DOHH2 (cell line): Measurements from ENCODE around the gene LRRC3C.

ENCODE experiments used
- H3F3A ChIP-seq: fragments of 200-600 bp; sonication (generic), shearing (Covaris generic); 2 replicates; pipeline ENCODE4 v1.6.0; 2016; ENCODE audit warnings: antibody characterized with exemption, mild to moderate bottlenecking; ENCODE audit not compliant: control insufficient read depth, insufficient read depth
- H3K27ac ChIP-seq: fragments of 200-600 bp; sonication (generic); 2 replicates; pipeline ENCODE4 v1.5.1; 2014; ENCODE audit warnings: low read depth, mild to moderate bottlenecking, low read length, moderate library complexity
- H3K27me3 ChIP-seq: fragments of 200-600 bp; sonication (generic); 2 replicates; pipeline ENCODE4 v1.6.1; 2014; ENCODE audit warnings: mild to moderate bottlenecking, low read length, mixed read lengths; ENCODE audit not compliant: control insufficient read depth
- H3K36me3 ChIP-seq: fragments of 200-600 bp; sonication (generic); 2 replicates; pipeline ENCODE4 v1.6.1; 2014; ENCODE audit warnings: mild to moderate bottlenecking, low read length, moderate library complexity, mixed read lengths; ENCODE audit not compliant: control insufficient read depth
- H3K4me1 ChIP-seq: fragments of 200-600 bp; sonication (generic); 2 replicates; pipeline ENCODE4 v1.6.1; 2014; ENCODE audit warnings: mild to moderate bottlenecking, low read length, mixed read lengths; ENCODE audit not compliant: control insufficient read depth
- H3K4me2 ChIP-seq: fragments of 200-600 bp; sonication (generic); 2 replicates; pipeline ENCODE4 v1.6.0; 2014; ENCODE audit warnings: mild to moderate bottlenecking, low read length, moderate library complexity
- H3K4me3 ChIP-seq: fragments of 200-600 bp; sonication (generic); 2 replicates; pipeline ENCODE4 v1.5.1; 2014; ENCODE audit warnings: mild to moderate bottlenecking, low read length, mixed read lengths
- H3K79me2 ChIP-seq: fragments of 200-600 bp; sonication (generic); 2 replicates; pipeline ENCODE4 v1.6.1; 2014; ENCODE audit warnings: mild to moderate bottlenecking, low read length, mixed read lengths; ENCODE audit not compliant: control insufficient read depth
- H3K9me2 ChIP-seq: fragments of 200-600 bp; sonication (generic); replicated peaks from 2 replicates; pipeline ENCODE4 v1.6.1; 2014; ENCODE audit warnings: mild to moderate bottlenecking, low read length, mixed read lengths; ENCODE audit not compliant: control insufficient read depth
- H3K9me3 ChIP-seq: fragments of 200-600 bp; sonication (generic); 2 replicates; pipeline ENCODE4 v1.6.1; 2014; ENCODE audit warnings: antibody characterized with exemption, low read length, mixed read lengths; ENCODE audit not compliant: control insufficient read depth, insufficient read depth
- H4K20me1 ChIP-seq: fragments of 200-600 bp; sonication (generic); 2 replicates; pipeline ENCODE4 v1.6.0; 2014; ENCODE audit warnings: low read depth, mild to moderate bottlenecking, antibody characterized with exemption, low read length, moderate library complexity; ENCODE audit not compliant: control insufficient read depth, insufficient read depth
- CTCF ChIP-seq: fragments of 200-600 bp; sonication (generic); IDR thresholded peaks from one replicate; pipeline ENCODE4 v1.5.1; 2014; ENCODE audit warnings: antibody characterized with exemption, mild to moderate bottlenecking, low read depth, low read length; ENCODE audit not compliant: poor library complexity, severe bottlenecking
- EZH2phosphoT487 ChIP-seq: fragments of 200-600 bp; sonication (generic); IDR thresholded peaks from 2 replicates; pipeline ENCODE4 v1.6.1; 2017; ENCODE audit warnings: borderline replicate concordance, mild to moderate bottlenecking, antibody characterized with exemption, low read length, moderate library complexity, mixed read lengths

The LRRC3C gene

GRCh38 chr17:39903158-39903884, 24.2 kb upstream of the LRRC3C start:
- no peaks in the 10 kb centered on the region for H3F3A ChIP-seq
- no peak overlapping the region for H3K4me3 ChIP-seq
- no peaks in the 10 kb centered on the region for H4K20me1 ChIP-seq
- H3K27me3 ChIP-seq: no peaks in the 10 kb centered on the region
- H3K79me2 ChIP-seq: no peaks in the 10 kb centered on the region
- no peak overlapping the region for H3K4me2 ChIP-seq
- H3K9me3 ChIP-seq: no peaks in the 10 kb centered on the region
- no peak for TF ChIP-seq CTCF
- no peak for TF ChIP-seq EZH2phosphoT487
- no peak overlapping the region for H3K27ac ChIP-seq
- no peaks in the 10 kb centered on the region for H3K9me2 ChIP-seq
- no peaks in the 10 kb centered on the region for H3K36me3 ChIP-seq
- no peaks in the 10 kb centered on the region for H3K4me1 ChIP-seq

GRCh38 chr17:39904990-39905288, 22.6 kb upstream of the LRRC3C start:
- no peaks in the 10 kb centered on the region for H3K79me2 ChIP-seq
- no peaks in the 10 kb centered on the region for H3F3A ChIP-seq
- no peak overlapping the region for H3K27ac ChIP-seq
- no peaks in the 10 kb centered on the region for H3K27me3 ChIP-seq
- TF ChIP-seq CTCF (no peak), EZH2phosphoT487 (no peak)
- no peaks in the 10 kb centered on the region for H4K20me1 ChIP-seq
- H3K9me3 ChIP-seq: no peaks in the 10 kb centered on the region
- H3K36me3 ChIP-seq: no peaks in the 10 kb centered on the region
- no peaks in the 10 kb centered on the region for H3K4me1 ChIP-seq
- no peak overlapping the region for H3K4me3 ChIP-seq
- H3K4me2 ChIP-seq: no peak overlapping the region
- H3K9me2 ChIP-seq: no peaks in the 10 kb centered on the region

GRCh38 chr17:39908789-39909352, 18.7 kb upstream of the LRRC3C start:
- H4K20me1 ChIP-seq: no peaks in the 10 kb centered on the region
- H3K4me2 ChIP-seq: no peak overlapping the region
- H3K79me2 ChIP-seq: no peaks in the 10 kb centered on the region
- H3K9me2 ChIP-seq: no peaks in the 10 kb centered on the region
- H3K27me3 ChIP-seq: no peaks in the 10 kb centered on the region
- no peaks in the 10 kb centered on the region for H3K9me3 ChIP-seq
- H3K4me1 ChIP-seq: no peaks in the 10 kb centered on the region
- no peaks in the 10 kb centered on the region for H3K36me3 ChIP-seq
- TF ChIP-seq EZH2phosphoT487: no peak
- no peak for TF ChIP-seq CTCF
- H3F3A ChIP-seq: no peaks in the 10 kb centered on the region
- H3K27ac ChIP-seq: no peak overlapping the region
- no peak overlapping the region for H3K4me3 ChIP-seq
